DND-41 (cell line): ENCODE results near the gene ACE.

Source experiments
- ATAC-seq: fragments of 200-7000 bp; cut with Tn5 transposase; 3 replicates; pipeline ENCODE4 v1.9.1; 2021; ENCODE audit warnings: low read depth; ENCODE audit not compliant: insufficient read depth
- DNase-seq: peaks from one replicate; pipeline ENCODE4 v3.0.0-alpha.2; 2020
- H2AFZ ChIP-seq: 2 replicates; pipeline ENCODE4 v1.6.0; 2012; ENCODE audit warnings: low read depth, low read length
- H3K27ac ChIP-seq: 2 replicates; pipeline ENCODE4 v1.5.1; 2012; ENCODE audit warnings: low read length, inconsistent platforms
- H3K27me3 ChIP-seq: fragments of 200-600 bp; sonication (generic); 2 replicates; pipeline ENCODE4 v1.6.0; 2012; ENCODE audit warnings: low read length, mild to moderate bottlenecking, inconsistent platforms; ENCODE audit not compliant: insufficient read depth, poor library complexity
- H3K36me3 ChIP-seq: 2 replicates; pipeline ENCODE4 v1.5.1; 2012; ENCODE audit warnings: low read length, inconsistent platforms; ENCODE audit not compliant: insufficient read depth
- H3K4me1 ChIP-seq: 2 replicates; pipeline ENCODE4 v1.5.1; 2012; ENCODE audit warnings: mild to moderate bottlenecking, low read length; ENCODE audit not compliant: insufficient read depth
- H3K4me2 ChIP-seq: 2 replicates; pipeline ENCODE4 v1.6.0; 2012; ENCODE audit warnings: mild to moderate bottlenecking, moderate library complexity, low read length, inconsistent platforms; ENCODE audit not compliant: insufficient read depth
- H3K4me3 ChIP-seq, 2 experiments: fragments of 200-600 bp in 1 of 2; shearing (Covaris generic) in 1 of 2; 2 replicates each; pipeline ENCODE4 v1.5.1; 2012 to 2016; ENCODE audit warnings: inconsistent platforms in 2 of 2, low read length in 2 of 2, mild to moderate bottlenecking in 2 of 2, low read depth in 1 of 2, moderate library complexity in 1 of 2
- H3K79me2 ChIP-seq: 2 replicates; pipeline ENCODE4 v1.6.0; 2012; ENCODE audit warnings: low read length, inconsistent platforms; ENCODE audit not compliant: insufficient read depth
- H3K9ac ChIP-seq: 2 replicates; pipeline ENCODE4 v1.6.0; 2012; ENCODE audit warnings: low read depth, mild to moderate bottlenecking, inconsistent platforms, low read length, moderate library complexity
- H3K9me3 ChIP-seq: 2 replicates; pipeline ENCODE4 v1.5.1; 2012; ENCODE audit warnings: low read length, moderate library complexity, mild to moderate bottlenecking, inconsistent platforms; ENCODE audit not compliant: insufficient read depth, severe bottlenecking
- H4K20me1 ChIP-seq: 2 replicates; pipeline ENCODE4 v1.6.0; 2012; ENCODE audit warnings: low read length; ENCODE audit not compliant: insufficient read depth
- EZH2 ChIP-seq: IDR thresholded peaks from 3 replicates; pipeline ENCODE4 v1.6.1; 2012; ENCODE audit warnings: borderline replicate concordance, low read depth, mild to moderate bottlenecking, moderate library complexity, low read length, inconsistent platforms; ENCODE audit not compliant: severe bottlenecking
- TF ChIP-seq, protein P1 (sequence below): IDR thresholded peaks from 2 replicates; pipeline ENCODE4 v1.5.1; 2012; ENCODE audit warnings: borderline replicate concordance, low read length, moderate library complexity, mild to moderate bottlenecking; ENCODE audit not compliant: poor library complexity, severe bottlenecking; ENCODE audit errors: extremely low read depth

Gene ACE

GRCh38 chr17:63525190-63525946 is 48.5 kb downstream of the ACE start:
- no peaks in the 10 kb centered on the region for H3K9me3 ChIP-seq
- H3K4me1 ChIP-seq: peaks cover 8% of the 10 kb centered on the region
- no peak overlapping the region for H3K27ac ChIP-seq
- no peak for DNase-seq
- H2AFZ ChIP-seq: no peak overlapping the region
- ATAC-seq: no peak
- H3K9ac ChIP-seq: no peak overlapping the region
- H3K36me3 ChIP-seq: no peaks in the 10 kb centered on the region
- peaks cover 17% of the 10 kb centered on the region for H4K20me1 ChIP-seq
- no peaks in the 10 kb centered on the region for H3K79me2 ChIP-seq
- peaks cover 21% of the 10 kb centered on the region for H3K27me3 ChIP-seq
- no peak overlapping the region for H3K4me3 ChIP-seq
- TF ChIP-seq, protein P1, sequence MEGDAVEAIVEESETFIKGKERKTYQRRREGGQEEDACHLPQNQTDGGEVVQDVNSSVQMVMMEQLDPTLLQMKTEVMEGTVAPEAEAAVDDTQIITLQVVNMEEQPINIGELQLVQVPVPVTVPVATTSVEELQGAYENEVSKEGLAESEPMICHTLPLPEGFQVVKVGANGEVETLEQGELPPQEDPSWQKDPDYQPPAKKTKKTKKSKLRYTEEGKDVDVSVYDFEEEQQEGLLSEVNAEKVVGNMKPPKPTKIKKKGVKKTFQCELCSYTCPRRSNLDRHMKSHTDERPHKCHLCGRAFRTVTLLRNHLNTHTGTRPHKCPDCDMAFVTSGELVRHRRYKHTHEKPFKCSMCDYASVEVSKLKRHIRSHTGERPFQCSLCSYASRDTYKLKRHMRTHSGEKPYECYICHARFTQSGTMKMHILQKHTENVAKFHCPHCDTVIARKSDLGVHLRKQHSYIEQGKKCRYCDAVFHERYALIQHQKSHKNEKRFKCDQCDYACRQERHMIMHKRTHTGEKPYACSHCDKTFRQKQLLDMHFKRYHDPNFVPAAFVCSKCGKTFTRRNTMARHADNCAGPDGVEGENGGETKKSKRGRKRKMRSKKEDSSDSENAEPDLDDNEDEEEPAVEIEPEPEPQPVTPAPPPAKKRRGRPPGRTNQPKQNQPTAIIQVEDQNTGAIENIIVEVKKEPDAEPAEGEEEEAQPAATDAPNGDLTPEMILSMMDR: no peak
- TF ChIP-seq EZH2: no peak
- H3K4me2 ChIP-seq: no peak overlapping the region

DNA sequence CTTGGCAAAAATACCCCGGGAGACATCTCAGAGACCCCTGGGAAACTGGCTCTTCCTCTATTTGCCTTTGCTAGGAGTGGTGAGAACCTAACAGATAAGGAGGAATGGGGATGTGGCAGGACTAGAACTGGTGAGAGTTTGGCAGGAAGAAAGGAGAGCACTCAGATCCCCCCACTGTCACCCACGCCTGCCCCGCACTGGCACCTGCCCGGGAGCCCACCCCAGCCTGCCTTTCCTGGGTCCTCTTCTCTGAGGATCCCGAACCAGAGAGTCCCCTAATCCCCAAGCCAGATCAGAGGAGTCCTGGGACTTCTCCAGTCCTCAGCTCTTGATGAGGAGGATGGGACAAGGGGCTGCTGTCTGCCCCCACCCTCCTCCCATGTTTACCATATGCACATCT is 50.0 kb downstream of the ACE start:
- no peaks in the 10 kb centered on the region for H3K36me3 ChIP-seq
- no peak for ATAC-seq

DNA sequence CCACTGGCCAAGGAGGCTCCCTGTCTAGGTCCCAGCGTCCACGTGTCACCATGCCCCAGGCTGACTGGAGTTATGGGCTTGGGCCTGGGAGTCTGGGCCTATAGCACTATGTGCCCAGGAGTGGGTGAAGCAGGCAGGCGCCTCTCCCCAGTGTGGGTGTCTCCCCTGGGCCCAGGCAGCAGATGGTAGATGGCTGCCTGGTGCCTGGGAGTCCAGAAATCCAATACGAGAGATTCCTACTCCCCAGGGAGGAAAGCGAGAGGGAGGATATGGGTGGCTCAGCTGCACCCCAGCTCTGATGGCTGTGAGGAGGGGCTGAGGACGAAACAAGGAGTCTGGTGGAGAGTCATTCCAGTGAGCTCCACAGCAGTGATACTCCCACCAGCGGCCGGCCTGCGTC is 51.3 kb downstream of the ACE start:
- DNase-seq: no peak
- H3K36me3 ChIP-seq: no peaks in the 10 kb centered on the region
- ATAC-seq: no peak
- peaks cover 13% of the 10 kb centered on the region for H4K20me1 ChIP-seq
- H3K27ac ChIP-seq: no peak overlapping the region
- H3K9me3 ChIP-seq: no peaks in the 10 kb centered on the region
- H3K4me1 ChIP-seq: peaks cover 7% of the 10 kb centered on the region
- H3K79me2 ChIP-seq: no peaks in the 10 kb centered on the region
- no peak overlapping the region for H3K9ac ChIP-seq
- peaks cover 21% of the 10 kb centered on the region for H3K27me3 ChIP-seq
- H3K4me2 ChIP-seq: no peak overlapping the region
- no peak overlapping the region for H2AFZ ChIP-seq
- H3K4me3 ChIP-seq: no peak overlapping the region
- TF ChIP-seq, protein P1: no peak
- no peak for TF ChIP-seq EZH2

More for the DNA sequence above, 50.0 kb downstream of the ACE start:
- Histone ChIP-seq H3K27ac (no peak overlapping the region), H4K20me1 (peaks cover 17% of the 10 kb centered on the region), H3K79me2 (no peaks in the 10 kb centered on the region), H3K9me3 (no peaks in the 10 kb centered on the region), H3K4me3 (no peak overlapping the region), H3K4me1 (peaks cover 8% of the 10 kb centered on the region), H3K27me3 (peaks cover 21% of the 10 kb centered on the region), H2AFZ (no peak overlapping the region), H3K4me2 (no peak overlapping the region), H3K9ac (no peak overlapping the region)
- TF ChIP-seq, protein P1: no peak
- no peak for TF ChIP-seq EZH2
- DNase-seq: no peak
